Panc1 (cell line): ENCODE data around the gene RAD1. TPM values are rescaled to one million over a fixed set of nuclear protein-coding genes. Genes with fewer than 3 reads are reported as not detected.

Experiments used
- ATAC-seq: fragments of 200-7000 bp; cut with Tn5 transposase; 2 replicates; pipeline ENCODE4 v1.9.1; 2020; ENCODE audit warnings: mild to moderate bottlenecking, moderate library complexity
- BruUV-seq: library from RNA; stranded (reverse); fragments of 400-500 nt; replicated peaks from 2 replicates; lab custom pipeline; 2021; lab: Mats Ljungman, UMichigan
- CTCF ChIA-PET: fragments of 300-600 bp; sonication (Branson Sonifier 250); formaldehyde crosslinking; loops from one replicate; lab custom pipeline; 2022; ENCODE audit warnings: antibody characterized with exemption; lab: Charles Lee
- POLR2A ChIA-PET: fragments of 300-600 bp; sonication (Branson Sonifier 250); formaldehyde crosslinking; loops from one replicate; lab custom pipeline; 2022; ENCODE audit warnings: antibody characterized with exemption; lab: Charles Lee
- DNase-seq: peaks from one replicate; pipeline ENCODE4 v3.0.0-alpha.2; 2010; ENCODE audit warnings: low read depth, low spot score
- H3K27ac ChIP-seq: 2 replicates; pipeline ENCODE4 v1.5.1; 2011; ENCODE audit warnings: mild to moderate bottlenecking, low read length, inconsistent platforms
- H3K27me3 ChIP-seq: fragments of 200-500 bp; sonication (Bioruptor generic); 2 replicates; pipeline ENCODE4 v1.6.0; 2014; ENCODE audit warnings: low read length, inconsistent platforms; ENCODE audit not compliant: control insufficient read depth, insufficient read depth
- H3K36me3 ChIP-seq: fragments of 200-500 bp; sonication (Bioruptor generic); 2 replicates; pipeline ENCODE4 v1.5.1; 2014; ENCODE audit warnings: inconsistent platforms, mild to moderate bottlenecking, low read length, moderate library complexity; ENCODE audit not compliant: control insufficient read depth, insufficient read depth
- H3K4me1 ChIP-seq: 2 replicates; pipeline ENCODE4 v1.5.1; 2011; ENCODE audit warnings: inconsistent platforms, mild to moderate bottlenecking, low read length, moderate library complexity; ENCODE audit not compliant: control insufficient read depth, insufficient read depth
- H3K4me3 ChIP-seq, 2 experiments: 2 replicates each; pipeline ENCODE4 v1.5.1; 2011 to 2012; ENCODE audit warnings: low read depth in 2 of 2, low read length in 2 of 2, mild to moderate bottlenecking in 2 of 2, inconsistent platforms in 1 of 2, moderate library complexity in 1 of 2
- H3K9me3 ChIP-seq: fragments of 200-500 bp; sonication (Bioruptor generic); 2 replicates; pipeline ENCODE4 v1.5.1; 2014; ENCODE audit warnings: low read depth, mild to moderate bottlenecking, inconsistent platforms, low read length, moderate library complexity; ENCODE audit not compliant: control insufficient read depth, insufficient read depth
- CTCF ChIP-seq: fragments of 450-650 bp; IDR thresholded peaks from 2 replicates; pipeline ENCODE4 v1.5.1; 2017; ENCODE audit warnings: mild to moderate bottlenecking
- POLR2AphosphoS5 ChIP-seq: IDR thresholded peaks from 2 replicates; pipeline ENCODE4 v1.6.1; 2012; ENCODE audit warnings: mild to moderate bottlenecking, low read depth, low read length, moderate library complexity
- SIN3A ChIP-seq: IDR thresholded peaks from 2 replicates; pipeline ENCODE4 v1.6.1; 2012; ENCODE audit warnings: low read depth, mild to moderate bottlenecking, low read length, moderate library complexity, borderline replicate concordance; ENCODE audit not compliant: insufficient read depth
- TCF7L2 ChIP-seq: IDR thresholded peaks from 2 replicates; pipeline ENCODE4 v1.6.1; 2011; ENCODE audit warnings: mild to moderate bottlenecking, low read depth, low read length, inconsistent platforms
- in situ Hi-C: cut with HindIII; loops from 2 replicates; pipeline ENCODE4 v1.10.0; 2016; ENCODE audit warnings: low sequenced_read_pairs, low pct_unique_long_range_greater_than_20kb
- intact Hi-C: fragments of 100-400 bp; cut with micrococcal nuclease; formaldehyde crosslinking; loops from one replicate; pipeline ENCODE4 v1.10.0; 2022; ENCODE audit not compliant: unreplicated experiment
- total RNA-seq: library from RNA; stranded (reverse); gene quantifications from one replicate; pipeline ENCODE4 v1.2.1, GENCODE V29; 2021; ENCODE audit not compliant: unreplicated experiment
- TF ChIP-seq, protein P1 (sequence below), 2 experiments: IDR thresholded peaks; 2 replicates each; pipeline ENCODE4 v1.6.1; 2011 to 2012; ENCODE audit warnings: low read depth in 2 of 2, control low read depth in 1 of 2, low read length in 1 of 2, mild to moderate bottlenecking in 1 of 2, moderate library complexity in 1 of 2; ENCODE audit not compliant: insufficient read depth in 1 of 2

Gene RAD1
- total RNA-seq, 1 experiment from 2014 or later: 31.8 TPM

DNA sequence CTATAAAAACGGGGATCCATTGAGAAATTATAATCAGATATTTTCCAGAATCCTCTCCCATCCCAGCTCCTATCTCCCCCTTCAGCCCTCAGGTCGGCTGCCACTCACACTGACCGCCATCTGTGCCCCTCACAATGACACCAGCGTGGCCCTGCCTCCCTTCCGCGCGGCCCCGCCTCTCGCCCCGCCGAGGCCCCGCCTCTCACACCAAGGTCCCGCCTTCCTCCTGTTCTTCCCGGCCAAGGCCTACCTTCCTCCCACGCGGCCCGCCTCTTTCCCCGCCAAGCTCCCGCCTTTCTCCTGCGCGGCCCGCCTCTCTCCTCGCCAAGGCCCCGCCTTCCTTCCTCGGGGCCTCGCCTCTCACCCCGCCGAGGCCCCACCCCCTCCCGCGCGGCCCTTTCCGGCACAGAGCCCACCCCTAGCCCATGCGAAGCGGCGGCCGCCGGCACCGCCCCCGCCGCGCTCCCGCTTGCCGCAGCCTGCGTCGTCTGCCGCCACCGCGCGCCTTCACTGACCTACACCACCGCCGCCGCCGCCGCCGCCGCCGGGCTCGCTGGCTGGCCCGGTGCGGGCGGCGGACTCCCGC, 13.9 kb upstream of the RAD1 start, which contains the start of gene DNAJC21:
Gene DNAJC21 (plus strand): TSS at position 426 of the 586 bp plus-strand sequence. CDS start 261 bp downstream, outside the sequence.
- no peak; the same call in 1 of the 2 replicates for TF ChIP-seq SIN3A
- peak; percentile 49 for TF ChIP-seq POLR2AphosphoS5
- TF ChIP-seq, protein P1, sequence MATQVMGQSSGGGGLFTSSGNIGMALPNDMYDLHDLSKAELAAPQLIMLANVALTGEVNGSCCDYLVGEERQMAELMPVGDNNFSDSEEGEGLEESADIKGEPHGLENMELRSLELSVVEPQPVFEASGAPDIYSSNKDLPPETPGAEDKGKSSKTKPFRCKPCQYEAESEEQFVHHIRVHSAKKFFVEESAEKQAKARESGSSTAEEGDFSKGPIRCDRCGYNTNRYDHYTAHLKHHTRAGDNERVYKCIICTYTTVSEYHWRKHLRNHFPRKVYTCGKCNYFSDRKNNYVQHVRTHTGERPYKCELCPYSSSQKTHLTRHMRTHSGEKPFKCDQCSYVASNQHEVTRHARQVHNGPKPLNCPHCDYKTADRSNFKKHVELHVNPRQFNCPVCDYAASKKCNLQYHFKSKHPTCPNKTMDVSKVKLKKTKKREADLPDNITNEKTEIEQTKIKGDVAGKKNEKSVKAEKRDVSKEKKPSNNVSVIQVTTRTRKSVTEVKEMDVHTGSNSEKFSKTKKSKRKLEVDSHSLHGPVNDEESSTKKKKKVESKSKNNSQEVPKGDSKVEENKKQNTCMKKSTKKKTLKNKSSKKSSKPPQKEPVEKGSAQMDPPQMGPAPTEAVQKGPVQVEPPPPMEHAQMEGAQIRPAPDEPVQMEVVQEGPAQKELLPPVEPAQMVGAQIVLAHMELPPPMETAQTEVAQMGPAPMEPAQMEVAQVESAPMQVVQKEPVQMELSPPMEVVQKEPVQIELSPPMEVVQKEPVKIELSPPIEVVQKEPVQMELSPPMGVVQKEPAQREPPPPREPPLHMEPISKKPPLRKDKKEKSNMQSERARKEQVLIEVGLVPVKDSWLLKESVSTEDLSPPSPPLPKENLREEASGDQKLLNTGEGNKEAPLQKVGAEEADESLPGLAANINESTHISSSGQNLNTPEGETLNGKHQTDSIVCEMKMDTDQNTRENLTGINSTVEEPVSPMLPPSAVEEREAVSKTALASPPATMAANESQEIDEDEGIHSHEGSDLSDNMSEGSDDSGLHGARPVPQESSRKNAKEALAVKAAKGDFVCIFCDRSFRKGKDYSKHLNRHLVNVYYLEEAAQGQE (IDR thresholded peaks at IDR 0.05; ENCODE audit: insufficient read depth in 1 of 2, low read depth in 2 of 2, low read length in 1 of 2): no peak
- no peak for TF ChIP-seq CTCF
- Histone ChIP-seq H3K36me3 (peaks cover 30% of the 10 kb centered on the region), H3K4me3 (peak within 1 kb of the TSS; percentile 86 to 96), H3K27me3 (no peaks in the 10 kb centered on the region), H3K4me1 (peaks cover 24% of the 10 kb centered on the region), H3K27ac (peak within 1 kb of the TSS; percentile 97), H3K9me3 (no peaks in the 10 kb centered on the region)
- ChIA-PET POLR2A (interaction anchor here (0.6 to 2.5 kb wide), 2 partner anchors 14 to 34 kb away, joined by 7 to 17 read pairs; partner anchors contain the start of genes BRIX1 and RAD1), CTCF (interaction anchor here (0.8 to 1.0 kb wide), 2 partner anchors 12 to 14 kb away, joined by 5 to 11 read pairs; no protein-coding TSS in a partner anchor)
- no TSS peak for BruUV-seq
- in situ Hi-C loops: no loop called here
- ATAC-seq: peak; percentile 96
- peak; percentile 87 for DNase-seq
- intact Hi-C loops: no loop called here

DNA sequence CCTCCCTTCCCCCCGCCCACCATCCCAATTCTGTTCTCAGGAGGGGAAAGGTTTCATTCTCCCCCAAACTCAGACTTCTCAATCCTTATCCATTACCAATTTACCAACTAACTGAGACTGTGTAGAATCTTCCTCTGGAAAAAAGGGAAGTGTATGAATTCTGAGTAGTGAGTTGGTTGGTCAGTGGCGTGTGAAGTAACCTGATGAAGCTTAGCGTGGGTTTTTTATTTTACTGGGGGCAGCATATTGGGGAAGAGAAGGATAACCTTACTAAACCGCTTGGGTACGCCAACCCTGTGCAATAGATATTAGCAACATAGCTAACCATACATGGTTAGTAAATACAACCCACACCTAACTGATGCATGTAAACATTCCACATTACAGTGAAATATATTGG, 13.0 kb upstream of the RAD1 start:
- no peak for ATAC-seq
- Histone ChIP-seq H3K4me3 (no peak overlapping the region), H3K36me3 (peaks cover 32% of the 10 kb centered on the region), H3K27ac (peak overlapping the region; percentile 83), H3K9me3 (no peaks in the 10 kb centered on the region), H3K27me3 (no peaks in the 10 kb centered on the region), H3K4me1 (peaks cover 33% of the 10 kb centered on the region)
- in situ Hi-C loops: no loop called here
- TF ChIP-seq SIN3A (no peak), TCF7L2 (no peak), POLR2AphosphoS5 (no peak), CTCF (no peak)
- TF ChIP-seq, protein P1 (IDR thresholded peaks at IDR 0.05; ENCODE audit: insufficient read depth in 1 of 2, low read depth in 2 of 2, low read length in 1 of 2): no peak
- BruUV-seq: no TSS peak
- intact Hi-C loops: no loop called here
- CTCF ChIA-PET: no interaction called here
- no peak for DNase-seq
- POLR2A ChIA-PET: interaction anchor here (2.5 kb wide), 1 partner anchor 13 kb away, joined by 17 read pairs; the partner anchor contains the start of genes BRIX1 and RAD1
